HepG2 (cell line): Measurements from ENCODE around the gene CDKL5. TPM values are rescaled to one million over a fixed set of nuclear protein-coding genes. Genes with fewer than 3 reads are reported as not detected.
A peak's percentile ranks its signal among the peaks of the same experiment; 100 is the strongest.

ENCODE experiments used
- ATAC-seq: fragments of 200-7000 bp; cut with Tn5 transposase; 3 replicates; pipeline ENCODE4 v1.9.1; 2020; ENCODE audit warnings: mild to moderate bottlenecking, moderate library complexity
- BruUV-seq: library from RNA; stranded (reverse); fragments of 400-500 nt; replicated peaks from 2 replicates; lab custom pipeline; 2021; lab: Mats Ljungman, UMichigan
- CTCF ChIA-PET: fragments of 300-600 bp; formaldehyde crosslinking; extraction: SDS; loops from one replicate; lab custom pipeline; 2021; ENCODE audit warnings: low total read pairs, inconsistent platforms, low intra/inter-chr PET ratio; lab: Yijun Ruan, JAX
- POLR2A ChIA-PET: fragments of 350-600 bp; sonication (Branson Sonifier 250); formaldehyde crosslinking; loops from one replicate; lab custom pipeline; 2020; ENCODE audit warnings: antibody characterized with exemption, inconsistent platforms; lab: Yijun Ruan, JAX
- DNase-seq: peaks from one replicate; pipeline ENCODE4 v3.0.0-alpha.2; 2015; ENCODE audit warnings: low spot score
- FAIRE-seq: peaks from 3 replicates; lab custom pipeline; 2011; peaks lifted over from hg19 to GRCh38; lab: Jason Lieb, UNC
- H2AFZ ChIP-seq: one replicate; pipeline ENCODE4 v1.6.1; 2011; ENCODE audit warnings: low read length, inconsistent platforms
- H3K27ac ChIP-seq: fragments of 300-600 bp; 3 replicates; pipeline ENCODE4 v1.8.0; 2011; ENCODE audit warnings: mixed run types, mild to moderate bottlenecking, mixed read lengths, low read length, inconsistent platforms; ENCODE audit not compliant: insufficient read depth; ENCODE audit errors: extremely low read length
- H3K27me3 ChIP-seq, 2 experiments: fragments of 200-600 bp in 1 of 2; 2 replicates in 1 of 2; 3 replicates in 1 of 2; pipeline versions ENCODE4 v1.6.0 to v1.8.0; 2011; ENCODE audit warnings: low read length in 2 of 2, mild to moderate bottlenecking in 2 of 2, moderate library complexity in 2 of 2, inconsistent platforms in 1 of 2; ENCODE audit not compliant: insufficient read depth in 2 of 2, control insufficient read depth in 1 of 2
- H3K36me3 ChIP-seq, 2 experiments: fragments of 200-600 bp in 1 of 2; replicated peaks in 1 of 2; 2 replicates in 1 of 2; 3 replicates in 1 of 2; pipeline versions ENCODE4 v1.5.1 to v1.8.0; 2011; ENCODE audit warnings: low read length in 2 of 2, inconsistent platforms in 1 of 2; ENCODE audit not compliant: insufficient read depth in 2 of 2, control insufficient read depth in 1 of 2
- H3K4me1 ChIP-seq: 2 replicates; pipeline ENCODE4 v1.5.1; 2012; ENCODE audit warnings: low read length, inconsistent platforms; ENCODE audit not compliant: insufficient read depth
- H3K4me2 ChIP-seq: 2 replicates; pipeline ENCODE4 v1.6.0; 2011; ENCODE audit warnings: low read depth, low read length, inconsistent platforms
- H3K4me3 ChIP-seq, 3 experiments: fragments of 200-600 bp in 1 of 3; sonication (generic), shearing (Covaris generic) in 1 of 3; replicated peaks in 1 of 3; 2 replicates each; pipeline ENCODE4 v1.5.1; 2011 to 2016; ENCODE audit warnings: low read length in 3 of 3, inconsistent platforms in 2 of 3, low read depth in 2 of 3, mild to moderate bottlenecking in 2 of 3, control low read depth in 1 of 3, mixed read lengths in 1 of 3; ENCODE audit not compliant: insufficient read depth in 1 of 3
- H3K79me2 ChIP-seq: one replicate; pipeline ENCODE4 v1.6.1; 2011; ENCODE audit warnings: low read length, inconsistent platforms; ENCODE audit not compliant: insufficient read depth
- H3K9ac ChIP-seq: 2 replicates; pipeline ENCODE4 v1.6.0; 2011; ENCODE audit warnings: mild to moderate bottlenecking, low read depth, low read length, inconsistent platforms; ENCODE audit not compliant: insufficient read depth
- H3K9me3 ChIP-seq: 2 replicates; pipeline ENCODE4 v1.5.1; 2012; ENCODE audit warnings: mild to moderate bottlenecking, low read length
- H4K20me1 ChIP-seq: 2 replicates; pipeline ENCODE4 v1.6.0; 2011; ENCODE audit warnings: inconsistent platforms, mild to moderate bottlenecking, low read length, moderate library complexity; ENCODE audit not compliant: insufficient read depth
- ATF7 ChIP-seq, 2 experiments: fragments of 450-650 bp in 1 of 2; sonication (generic) in 1 of 2; formaldehyde crosslinking in 1 of 2; IDR thresholded peaks; 2 replicates each; pipeline versions ENCODE4 v1.4.0 to v1.6.1; 2016 to 2020; ENCODE audit warnings: antibody characterized with exemption in 1 of 2, mild to moderate bottlenecking in 1 of 2, missing genetic modification reagents in 1 of 2
- CSRNP2 ChIP-seq: sonication (generic); formaldehyde crosslinking; conservative IDR thresholded peaks from 2 replicates; pipeline ENCODE4 v1.8.0; 2022; ENCODE audit warnings: low read depth, missing genetic modification reagents
- MAFF ChIP-seq: IDR thresholded peaks from 2 replicates; pipeline ENCODE4 v1.6.1; 2011; ENCODE audit warnings: low read depth, low read length, improper control_type of control experiment
- MAFK ChIP-seq, 2 experiments: IDR thresholded peaks in 1 of 2; conservative IDR thresholded peaks in 1 of 2; 2 replicates each; pipeline ENCODE4 v1.6.1; 2011; ENCODE audit warnings: improper control_type of control experiment in 2 of 2, low read length in 2 of 2
- MIER2 ChIP-seq: IDR thresholded peaks from 2 replicates; pipeline ENCODE4 v1.6.1; 2016; ENCODE audit warnings: missing biosample characterization, missing genetic modification reagents
- PBX3 ChIP-seq: sonication (generic); formaldehyde crosslinking; IDR thresholded peaks from 2 replicates; pipeline ENCODE4 v1.8.1; 2023; ENCODE audit warnings: missing genetic modification reagents, inconsistent platforms, borderline replicate concordance
- WGBS: methylation state at CpG from one replicate; pipeline ENCODE4 v1.1.6; 2017; ENCODE audit warnings: low lambda C conversion rate; 5-methylcytosine and 5-hydroxymethylcytosine counted together
- in situ Hi-C: cut with HindIII; loops from 2 replicates; pipeline ENCODE4 v1.10.0; 2017; ENCODE audit warnings: low pct_unique_long_range_greater_than_20kb; ENCODE audit not compliant: extremely low pct_ligation_motif_present
- intact Hi-C: fragments of 100-400 bp; cut with micrococcal nuclease; formaldehyde crosslinking; loops from one replicate; pipeline ENCODE4 v1.10.0; 2022; ENCODE audit not compliant: unreplicated experiment
- polyA plus RNA-seq, 8 experiments: library from polyadenylated mRNA; depleted of rRNA in 3 of 8; stranded (reverse) in 7 of 8; unstranded in 1 of 8; fragments of >200 nt; fragmentation: Illumina TruSeq in 4 of 8; extraction: Trizol in 4 of 8; gene quantifications; 2 replicates each; pipeline versions ENCODE4 v1.2.1 to v1.2.3, GENCODE V29; 2011 to 2016; ENCODE audit warnings: low read depth in 4 of 8, missing spikeins in 1 of 8, mixed read lengths in 1 of 8; ENCODE audit not compliant: insufficient read depth in 1 of 8
- total RNA-seq, 5 experiments: library from RNA; depleted of rRNA; stranded (reverse); fragments of >200 nt; fragmentation: Illumina TruSeq; extraction: Trizol; gene quantifications; 2 replicates each; pipeline ENCODE4 v1.2.3, GENCODE V29; 2016; ENCODE audit warnings: low read depth in 1 of 5
- TF ChIP-seq, protein P1 (sequence below): sonication (generic); formaldehyde crosslinking; IDR thresholded peaks from 2 replicates; pipeline ENCODE4 v1.5.0; 2020; ENCODE audit warnings: missing genetic modification reagents

The CDKL5 gene
- total and polyA plus RNA-seq, 2 of the 13 experiments (the other 11 are each of a cell fraction or from before 2014, with no cell fraction given): 2.8 to 7.0 TPM

GRCh38 chrX:18607966-18608365 lies 182.6 kb downstream of the CDKL5 start:
- intact Hi-C loops: no loop called here
- no peak for FAIRE-seq
- Histone ChIP-seq H3K4me3 (no peak overlapping the region), H3K27ac (no peak overlapping the region), H3K79me2 (no peaks in the 10 kb centered on the region), H3K4me1 (no peaks in the 10 kb centered on the region), H3K9ac (no peak overlapping the region), H2AFZ (no peak overlapping the region), H3K4me2 (no peak overlapping the region), H4K20me1 (no peaks in the 10 kb centered on the region), H3K9me3 (no peaks in the 10 kb centered on the region), H3K27me3 (no peaks in the 10 kb centered on the region), H3K36me3 (peaks cover 4 to 24% of the 10 kb centered on the region in 2 experiments; a peak in 3 of 5 replicates)
- ATAC-seq: no peak
- BruUV-seq: no TSS peak
- CTCF ChIA-PET: no interaction called here
- WGBS: 94% methylated on average over 4 of the region's 4 CpGs
- in situ Hi-C loops: loop anchor here (25.0 kb wide), 2 partner anchors 171 to 279 kb away; partner anchors contain the start of gene CDKL5
- DNase-seq: no peak
- POLR2A ChIA-PET: no interaction called here
- TF ChIP-seq ATF7 (IDR thresholded peaks at IDR 0.05) (no peak), ATF7 (CRISPR knock-in tag; IDR thresholded peaks at IDR 0.05) (no peak), MIER2 (no peak)

- no peak for ATAC-seq
- H3K36me3 ChIP-seq: peaks cover 1 to 12% of the 10 kb centered on the region in 2 experiments; a peak in 1 of 5 replicates
- H4K20me1 ChIP-seq: no peaks in the 10 kb centered on the region
- in situ Hi-C loops: loop anchor here (25.0 kb wide), 2 partner anchors 177 to 273 kb away; partner anchors contain the start of gene CDKL5
- CTCF ChIA-PET: no interaction called here
- peaks cover 19% of the 10 kb centered on the region for H3K4me1 ChIP-seq
- no peak for TF ChIP-seq CSRNP2
- TF ChIP-seq MAFK (conservative IDR thresholded peaks at IDR 0.05 in 1 of 2, IDR thresholded peaks at IDR 0.05 in 1 of 2; ENCODE audit: low read length in 2 of 2): peak in 1 of 2 experiments; percentile 56; a peak in 2 of 4 replicates
- peak; percentile 36; the same call in 1 of the 2 replicates for TF ChIP-seq MAFF
- TF ChIP-seq PBX3: no peak
- TF ChIP-seq, protein P1, sequence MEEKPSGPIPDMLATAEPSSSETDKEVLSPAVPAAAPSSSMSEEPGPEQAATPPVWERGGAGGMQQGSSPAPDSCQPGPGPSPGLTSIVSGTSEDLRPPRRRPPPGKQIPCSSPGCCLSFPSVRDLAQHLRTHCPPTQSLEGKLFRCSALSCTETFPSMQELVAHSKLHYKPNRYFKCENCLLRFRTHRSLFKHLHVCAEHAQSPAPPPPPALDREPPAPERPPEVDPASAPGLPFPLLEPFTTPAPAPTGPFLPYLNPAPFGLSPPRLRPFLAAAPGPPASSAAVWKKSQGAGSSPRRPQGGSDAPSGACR (CRISPR knock-in tag): no peak
- TF ChIP-seq, all 625 proteins: peak for 2
- no peak overlapping the region for H3K27ac ChIP-seq
- H3K27me3 ChIP-seq: no peaks in the 10 kb centered on the region
- H3K9ac ChIP-seq: no peak overlapping the region
- FAIRE-seq (no peak), DNase-seq (no peak)
- no peaks in the 10 kb centered on the region for H3K9me3 ChIP-seq
- H3K79me2 ChIP-seq: no peaks in the 10 kb centered on the region
- 94% methylated on average over 3 of the region's 3 CpGs for WGBS
- intact Hi-C loops: no loop called here
- H3K4me2 ChIP-seq: no peak overlapping the region
- H2AFZ ChIP-seq: no peak overlapping the region
- no TSS peak for BruUV-seq
- H3K4me3 ChIP-seq: no peak overlapping the region
- POLR2A ChIA-PET: no interaction called here
Measured at GRCh38 chrX:18613930-18614639, 188.7 kb downstream of the CDKL5 start.
